Right cardiac atrium (tissue), 5 donors: ENCODE data around the gene ACE2. TPM values are rescaled to one million over a fixed set of nuclear protein-coding genes. Genes with fewer than 3 reads are reported as not detected.

ENCODE experiments used
- ATAC-seq, 2 donors: fragments of 200-7000 bp; cut with Tn5 transposase; one replicate each; pipeline versions ENCODE4 v1.8.0 to v1.9.1; 2020; ENCODE audit warnings: moderate library complexity in 2 of 2, mild to moderate bottlenecking in 1 of 2
- DNase-seq, 3 donors: peaks; one replicate each; pipeline ENCODE4 v3.0.0-alpha.2; 2020
- H3K27ac ChIP-seq: one replicate; pipeline ENCODE4 v1.5.1; 2013; ENCODE audit warnings: mild to moderate bottlenecking, low read length, control low read depth, moderate library complexity
- H3K27me3 ChIP-seq: one replicate; pipeline ENCODE4 v1.6.1; 2013; ENCODE audit not compliant: control insufficient read depth, insufficient read depth
- H3K4me1 ChIP-seq: one replicate; pipeline ENCODE4 v1.6.1; 2013; ENCODE audit warnings: low read length; ENCODE audit not compliant: control insufficient read depth, insufficient read depth
- H3K4me3 ChIP-seq: one replicate; pipeline ENCODE4 v1.5.1; 2013; ENCODE audit warnings: low read length, control low read depth
- H3K9me3 ChIP-seq: one replicate; pipeline ENCODE4 v1.6.1; 2013; ENCODE audit warnings: low read length; ENCODE audit not compliant: control insufficient read depth
- WGBS: extraction: QIAGEN DNeasy Blood & Tissue Kit; methylation state at CpG from one replicate; pipeline ENCODE4 v1.1.7; 2013; 5-methylcytosine and 5-hydroxymethylcytosine counted together
- intact Hi-C, 4 donors: fragments of 100-400 bp; cut with DNase I; formaldehyde crosslinking; loops; one replicate each; pipeline versions ENCODE4 v1.11.0 to v1.14.0; 2022 to 2023
- polyA plus RNA-seq: library from polyadenylated mRNA; stranded (reverse); fragments of 200-250 nt; gene quantifications from one replicate; pipeline ENCODE4 v1.2.3, GENCODE V29; 2013
- total RNA-seq, 4 donors: library from RNA; stranded (reverse); fragmentation: NEBNext Ultra II Directional; extraction: Animal tissue kit (Norgen Biotek cat#: 25700); gene quantifications; one replicate each; pipeline ENCODE4 v1.2.1, GENCODE V29; 2021
- donor health status: healthy with polysubstance abuse.
- donor health status: DM: no; HTN: yes; CAD: no.
- donor health status: DM: no; HTN: no; CAD: no.
- donor health status: DM: no; HTN: yes; CAD: no; lungs with severe emphysema.
- donor health status: DM: yes; HTN: yes; CAD: no.

Gene ACE2
- total and polyA plus RNA-seq, 5 donors, result 3.6 to 10.7 (median 5.4) TPM

GRCh38 chrX:15514279-15514678, 86.5 kb downstream of the ACE2 start:
- intact Hi-C loops, result no loop called here
- 94% methylated on average over 1 of the region's 1 CpG for WGBS
- H3K4me3 ChIP-seq, result no peak overlapping the region
- no peaks in the 10 kb centered on the region for H3K9me3 ChIP-seq
- H3K27me3 ChIP-seq, result no peaks in the 10 kb centered on the region
- H3K4me1 ChIP-seq, result no peaks in the 10 kb centered on the region
- ATAC-seq (no peak), DNase-seq (no peak)
- no peak overlapping the region for H3K27ac ChIP-seq

GRCh38 chrX:15512401-15512965, 88.3 kb downstream of the ACE2 start:
- no peak overlapping the region for H3K4me3 ChIP-seq
- H3K27ac ChIP-seq, result no peak overlapping the region
- no peaks in the 10 kb centered on the region for H3K27me3 ChIP-seq
- 91% methylated on average over 4 of the region's 4 CpGs for WGBS
- H3K9me3 ChIP-seq, result no peaks in the 10 kb centered on the region
- H3K4me1 ChIP-seq, result no peaks in the 10 kb centered on the region
- no peak for ATAC-seq
- intact Hi-C loops, result no loop called here
- DNase-seq, result no peak

GRCh38 chrX:15511563-15511962, 89.2 kb downstream of the ACE2 start:
- no peaks in the 10 kb centered on the region for H3K27me3 ChIP-seq
- ATAC-seq (no peak), DNase-seq (no peak)
- no peak overlapping the region for H3K4me3 ChIP-seq
- H3K4me1 ChIP-seq, result no peaks in the 10 kb centered on the region
- no peaks in the 10 kb centered on the region for H3K9me3 ChIP-seq
- intact Hi-C loops, result no loop called here
- WGBS, result 53% methylated on average over 1 of the region's 1 CpG
- H3K27ac ChIP-seq, result no peak overlapping the region

Other genes with a start within 250 kb of the ACE2 start
- gene VEGFD, start 216.5 kb downstream of the ACE2 start, total RNA-seq, result 1 to 10 TPM in 2 of 4 donors, under 1 TPM in 2; 0.93 to 1.9 (median 1.0) TPM
- gene VEGFD, start 216.5 kb downstream of the ACE2 start, polyA plus RNA-seq, result 1.6 TPM
- gene PIR, start 107.6 kb downstream of the ACE2 start, total RNA-seq, result 10 to 100 TPM; 13.4 to 18.7 (median 14.7) TPM
- 15.9 TPM for gene PIR, start 107.6 kb downstream of the ACE2 start, polyA plus RNA-seq
- gene BMX, start 100.2 kb downstream of the ACE2 start, total RNA-seq, result 10 to 100 TPM in 2 of 4 donors, 1 to 10 TPM in 2; 5.9 to 16.3 (median 9.5) TPM
- gene BMX, start 100.2 kb downstream of the ACE2 start, polyA plus RNA-seq, result 4.7 TPM
- under 1 TPM in 3 of 4 donors, not detected in 1; 0.29 to 0.97 (median 0.36) TPM for gene CLTRN, start 63.8 kb upstream of the ACE2 start, total RNA-seq
- gene CLTRN, start 63.8 kb upstream of the ACE2 start, polyA plus RNA-seq, result 1.1 TPM
- 1 to 10 TPM; 4.5 to 7.5 (median 6.6) TPM for gene CA5B, start 137.3 kb upstream of the ACE2 start, total RNA-seq
- gene CA5B, start 137.3 kb upstream of the ACE2 start, polyA plus RNA-seq, result 2.1 TPM
- gene ZRSR2, start 189.5 kb upstream of the ACE2 start, total RNA-seq, result 1 to 10 TPM; 6.8 to 9.1 (median 8.3) TPM
- 13.6 TPM for gene ZRSR2, start 189.5 kb upstream of the ACE2 start, polyA plus RNA-seq